ENCODE measurements around the gene DMD.

- TF ChIP-seq, protein P1, sequence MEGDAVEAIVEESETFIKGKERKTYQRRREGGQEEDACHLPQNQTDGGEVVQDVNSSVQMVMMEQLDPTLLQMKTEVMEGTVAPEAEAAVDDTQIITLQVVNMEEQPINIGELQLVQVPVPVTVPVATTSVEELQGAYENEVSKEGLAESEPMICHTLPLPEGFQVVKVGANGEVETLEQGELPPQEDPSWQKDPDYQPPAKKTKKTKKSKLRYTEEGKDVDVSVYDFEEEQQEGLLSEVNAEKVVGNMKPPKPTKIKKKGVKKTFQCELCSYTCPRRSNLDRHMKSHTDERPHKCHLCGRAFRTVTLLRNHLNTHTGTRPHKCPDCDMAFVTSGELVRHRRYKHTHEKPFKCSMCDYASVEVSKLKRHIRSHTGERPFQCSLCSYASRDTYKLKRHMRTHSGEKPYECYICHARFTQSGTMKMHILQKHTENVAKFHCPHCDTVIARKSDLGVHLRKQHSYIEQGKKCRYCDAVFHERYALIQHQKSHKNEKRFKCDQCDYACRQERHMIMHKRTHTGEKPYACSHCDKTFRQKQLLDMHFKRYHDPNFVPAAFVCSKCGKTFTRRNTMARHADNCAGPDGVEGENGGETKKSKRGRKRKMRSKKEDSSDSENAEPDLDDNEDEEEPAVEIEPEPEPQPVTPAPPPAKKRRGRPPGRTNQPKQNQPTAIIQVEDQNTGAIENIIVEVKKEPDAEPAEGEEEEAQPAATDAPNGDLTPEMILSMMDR (IDR thresholded peaks at IDR 0.05; ENCODE audit: low read depth, low read length) = no peak
- no peak for TF ChIP-seq EZH2phosphoT487 (IDR thresholded peaks at IDR 0.05; ENCODE audit: low read depth)
Measured at GRCh38 chrX:32987142-32987541, 224.2 kb downstream of the DMD start.

Measured in OCI-LY3 (cell line).